Neural crest cell (in vitro differentiated cells): ENCODE measurements around the gene PAF1. TPM values are rescaled to one million over a fixed set of nuclear protein-coding genes. Genes with fewer than 3 reads are reported as not detected.

Source experiments
- DNase-seq: peaks from one replicate; pipeline ENCODE4 v3.0.0; 2021; ENCODE audit warnings: low read depth, mixed read lengths, low spot score
- H3K27ac Mint-ChIP-seq: one replicate; pipeline ENCODE4 v1.8.0; 2021; ENCODE audit warnings: mild to moderate bottlenecking, mixed read lengths; ENCODE audit not compliant: unreplicated experiment
- H3K27me3 Mint-ChIP-seq: 2 replicates; pipeline ENCODE4 v1.8.0; 2021; ENCODE audit warnings: low read depth, mild to moderate bottlenecking, mixed read lengths
- H3K36me3 Mint-ChIP-seq: 2 replicates; pipeline ENCODE4 v1.8.0; 2021; ENCODE audit warnings: low read depth, mild to moderate bottlenecking, mixed read lengths
- H3K4me1 Mint-ChIP-seq: 2 replicates; pipeline ENCODE4 v1.8.0; 2021; ENCODE audit warnings: mixed read lengths
- H3K4me3 Mint-ChIP-seq: one replicate; pipeline ENCODE4 v1.8.0; 2021; ENCODE audit warnings: mild to moderate bottlenecking, mixed read lengths
- H3K9me3 Mint-ChIP-seq: 2 replicates; pipeline ENCODE4 v1.8.0; 2021; ENCODE audit warnings: mixed read lengths
- total RNA-seq: library from RNA; stranded (reverse); gene quantifications from 2 replicates; pipeline ENCODE4 v1.2.1, GENCODE V29; 2021
- TF ChIP-seq, protein P1 (sequence below): fragments of 200-600 bp; sonication (generic); conservative IDR thresholded peaks from 2 replicates; pipeline ENCODE4 v1.5.0; 2021; ENCODE audit warnings: antibody characterized with exemption, mild to moderate bottlenecking

Gene PAF1
- total RNA-seq, 1 donor from 2014 or later, result 62.9 TPM

DNA sequence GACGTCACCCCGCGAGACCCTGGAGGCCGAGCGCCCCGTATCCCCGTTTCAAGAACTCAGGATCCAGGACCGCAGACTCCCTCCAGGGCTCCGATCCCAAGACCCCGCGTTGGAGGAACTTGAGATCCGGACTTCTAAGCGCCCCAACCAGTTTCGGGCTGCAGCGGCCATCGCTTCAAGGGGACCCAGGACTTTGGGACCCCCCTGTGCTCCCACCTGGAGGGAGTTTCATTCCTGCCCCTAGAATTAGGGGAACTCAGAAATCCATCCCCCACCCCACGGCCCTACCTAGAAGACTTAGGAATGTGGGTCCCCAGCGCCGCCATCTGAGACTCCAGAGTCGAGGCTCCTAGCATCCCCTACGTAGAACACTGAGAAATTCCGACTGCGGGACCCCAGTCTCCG, 22.0 kb upstream of the PAF1 start:
- Mint-ChIP-seq H3K27ac (peak overlapping the region; percentile 62), H3K4me3 (peak overlapping the region; percentile 98), H3K4me1 (peaks cover 53% of the 10 kb centered on the region), H3K9me3 (peaks cover 3% of the 10 kb centered on the region), H3K27me3 (peaks cover 29% of the 10 kb centered on the region), H3K36me3 (peaks cover 8% of the 10 kb centered on the region)
- TF ChIP-seq, protein P1, sequence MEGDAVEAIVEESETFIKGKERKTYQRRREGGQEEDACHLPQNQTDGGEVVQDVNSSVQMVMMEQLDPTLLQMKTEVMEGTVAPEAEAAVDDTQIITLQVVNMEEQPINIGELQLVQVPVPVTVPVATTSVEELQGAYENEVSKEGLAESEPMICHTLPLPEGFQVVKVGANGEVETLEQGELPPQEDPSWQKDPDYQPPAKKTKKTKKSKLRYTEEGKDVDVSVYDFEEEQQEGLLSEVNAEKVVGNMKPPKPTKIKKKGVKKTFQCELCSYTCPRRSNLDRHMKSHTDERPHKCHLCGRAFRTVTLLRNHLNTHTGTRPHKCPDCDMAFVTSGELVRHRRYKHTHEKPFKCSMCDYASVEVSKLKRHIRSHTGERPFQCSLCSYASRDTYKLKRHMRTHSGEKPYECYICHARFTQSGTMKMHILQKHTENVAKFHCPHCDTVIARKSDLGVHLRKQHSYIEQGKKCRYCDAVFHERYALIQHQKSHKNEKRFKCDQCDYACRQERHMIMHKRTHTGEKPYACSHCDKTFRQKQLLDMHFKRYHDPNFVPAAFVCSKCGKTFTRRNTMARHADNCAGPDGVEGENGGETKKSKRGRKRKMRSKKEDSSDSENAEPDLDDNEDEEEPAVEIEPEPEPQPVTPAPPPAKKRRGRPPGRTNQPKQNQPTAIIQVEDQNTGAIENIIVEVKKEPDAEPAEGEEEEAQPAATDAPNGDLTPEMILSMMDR, result peak; percentile 51
- no peak for DNase-seq

DNA sequence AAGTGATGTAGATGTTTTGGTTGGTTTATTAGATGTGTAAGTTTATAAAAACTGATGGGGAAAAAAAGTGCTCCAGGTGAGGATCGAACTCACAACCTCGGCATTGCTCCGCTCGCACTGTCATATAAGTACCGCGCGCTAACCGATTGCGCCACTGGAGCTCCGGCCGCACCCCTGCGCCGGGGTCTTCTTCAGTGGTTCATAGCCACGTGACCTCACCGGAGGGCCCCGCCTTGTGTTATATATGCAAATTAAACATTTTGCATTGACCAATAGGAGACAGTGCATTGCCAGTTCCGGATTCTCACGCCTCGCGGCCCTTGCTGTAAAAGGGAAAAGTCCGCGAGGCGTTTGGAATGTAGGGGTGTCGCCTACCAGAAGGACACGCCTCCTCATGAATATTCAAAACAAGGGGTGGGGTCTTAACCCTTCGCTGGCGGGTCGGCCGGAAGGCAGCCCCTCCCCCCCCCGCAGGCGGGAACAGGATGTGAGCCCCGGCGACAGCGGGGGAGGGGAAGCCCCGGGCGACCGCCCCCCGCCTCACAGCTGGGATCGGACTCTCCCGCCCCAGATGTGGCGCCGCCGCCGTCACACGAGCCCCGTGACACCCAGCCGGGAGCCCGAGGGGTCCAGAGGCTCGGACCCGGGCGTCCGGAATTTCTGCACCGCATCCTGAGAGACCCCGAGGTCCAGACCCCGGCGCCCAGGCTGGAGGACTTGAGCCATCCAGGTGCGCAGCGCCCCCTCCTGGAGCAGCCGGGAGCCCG, 21.4 kb upstream of the PAF1 start, which contains the start of gene PLEKHG2:
Gene PLEKHG2, plus strand, starts transcription at position 570 of the 767 bp plus-strand sequence. CDS start 1,418 bp downstream, outside the sequence.
- Mint-ChIP-seq H3K27ac (peak within 1 kb of the TSS; percentile 62), H3K36me3 (peaks cover 8% of the 10 kb centered on the region), H3K9me3 (peaks cover 3% of the 10 kb centered on the region), H3K27me3 (peaks cover 30% of the 10 kb centered on the region), H3K4me1 (peaks cover 51% of the 10 kb centered on the region), H3K4me3 (peak within 1 kb of the TSS; percentile 98)
- peak; percentile 99 for DNase-seq
- TF ChIP-seq, protein P1, result peak; percentile 92

DNA sequence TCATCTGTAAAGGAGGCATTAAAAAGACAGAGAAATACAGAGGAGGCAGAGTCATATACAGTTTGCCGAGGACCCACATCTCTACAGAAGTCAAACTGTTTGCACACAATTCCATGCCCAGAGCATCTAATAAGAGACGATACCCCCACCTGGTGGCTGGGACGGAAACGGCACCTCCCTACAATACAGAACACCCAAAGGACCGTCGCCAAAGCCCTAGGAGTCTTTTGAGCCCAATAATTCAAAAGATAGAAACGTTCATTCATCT, 20.9 kb upstream of the PAF1 start:
- DNase-seq, result peak; percentile 85
- Mint-ChIP-seq H3K27ac (peak overlapping the region; percentile 53), H3K9me3 (peaks cover 3% of the 10 kb centered on the region), H3K36me3 (peaks cover 8% of the 10 kb centered on the region), H3K27me3 (peaks cover 34% of the 10 kb centered on the region), H3K4me1 (peaks cover 49% of the 10 kb centered on the region), H3K4me3 (peak overlapping the region; percentile 98)
- TF ChIP-seq, protein P1, result peak; percentile 98

DNA sequence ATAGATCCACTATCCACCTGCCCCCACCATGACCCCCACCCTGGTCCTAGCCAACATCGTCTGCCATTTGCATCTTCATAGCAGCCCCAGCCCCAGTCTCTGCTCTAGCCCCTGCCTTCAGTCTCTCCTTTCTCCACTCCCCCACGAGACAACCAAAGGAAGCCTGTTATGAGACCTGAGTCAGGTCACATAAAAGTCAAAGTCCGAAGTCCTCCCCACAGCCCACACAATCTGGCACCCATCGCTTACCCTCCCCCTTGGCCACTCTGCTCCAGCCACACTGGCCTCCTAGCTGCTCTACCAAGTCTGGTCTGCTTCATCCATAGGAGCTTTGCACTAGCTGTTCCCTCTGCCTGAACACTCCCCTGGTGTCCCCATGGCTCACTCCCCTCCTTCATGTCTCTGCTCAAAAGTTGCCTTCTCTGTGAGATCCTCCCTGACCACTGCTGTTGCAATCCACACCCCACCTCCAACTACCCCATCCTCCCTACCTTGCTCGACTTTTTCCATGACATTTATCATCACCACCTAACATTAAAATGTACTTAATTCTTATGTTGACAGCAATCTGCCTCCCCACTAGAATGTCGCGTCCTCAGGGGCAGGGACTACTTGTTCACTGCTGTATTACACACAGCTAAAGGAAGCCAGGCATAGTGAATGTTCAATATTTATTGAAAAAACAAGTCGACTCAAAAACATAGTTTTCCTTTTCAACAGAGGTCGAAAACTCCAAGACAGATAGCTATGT, 20.4 kb upstream of the PAF1 start:
- Mint-ChIP-seq H3K27ac (no peak overlapping the region), H3K4me3 (peak overlapping the region; percentile 98), H3K27me3 (peaks cover 37% of the 10 kb centered on the region), H3K9me3 (peaks cover 3% of the 10 kb centered on the region), H3K36me3 (peaks cover 8% of the 10 kb centered on the region), H3K4me1 (peaks cover 51% of the 10 kb centered on the region)
- no peak for DNase-seq
- TF ChIP-seq, protein P1, result no peak

DNA sequence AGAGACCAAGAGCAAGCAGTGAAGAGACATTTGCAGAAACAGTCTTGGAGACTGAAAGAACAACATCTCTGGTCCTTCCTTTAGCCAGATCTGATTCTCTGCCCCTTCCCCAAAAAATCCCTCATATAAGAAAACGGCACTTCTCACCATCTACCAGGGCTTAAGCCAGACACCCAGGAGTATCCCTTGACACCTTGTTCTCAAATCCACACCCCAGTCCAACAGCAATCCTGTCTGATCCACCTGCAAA, 19.9 kb upstream of the PAF1 start:
- no peak overlapping the region for H3K27ac Mint-ChIP-seq
- peaks cover 54% of the 10 kb centered on the region for H3K4me1 Mint-ChIP-seq
- peaks cover 3% of the 10 kb centered on the region for H3K9me3 Mint-ChIP-seq
- TF ChIP-seq, protein P1, result no peak
- H3K4me3 Mint-ChIP-seq, result peak overlapping the region; percentile 98
- peaks cover 8% of the 10 kb centered on the region for H3K36me3 Mint-ChIP-seq
- DNase-seq, result no peak
- H3K27me3 Mint-ChIP-seq, result peaks cover 39% of the 10 kb centered on the region
